K562 (cell line): Measurements from ENCODE around the gene CDCP1. TPM values are rescaled to one million over a fixed set of nuclear protein-coding genes. Genes with fewer than 3 reads are reported as not detected.

Source experiments
- ATAC-seq: fragments of 200-7000 bp; cut with Tn5 transposase; 3 replicates; pipeline ENCODE4 v1.9.1; 2020; ENCODE audit warnings: moderate library complexity
- BruUV-seq: library from RNA; stranded (reverse); fragments of 400-500 nt; replicated peaks from 2 replicates; lab custom pipeline; 2021; lab: Mats Ljungman, UMichigan
- CTCF ChIA-PET: fragments of 300-600 bp; formaldehyde crosslinking; extraction: SDS; loops from one replicate; lab custom pipeline; 2021; ENCODE audit warnings: low intra/inter-chr PET ratio; lab: Yijun Ruan, JAX
- POLR2A ChIA-PET: fragments of 300-600, 350-650 bp; sonication (Branson Sonifier 250); formaldehyde crosslinking; extraction: SDS; loops from one replicate; lab custom pipeline; 2021; ENCODE audit warnings: antibody characterized with exemption, inconsistent platforms; lab: Yijun Ruan, JAX
- DNase-seq, 4 experiments: peaks; one replicate each; pipeline versions ENCODE4 v3.0.0 to v3.0.0-alpha.2; 2011 to 2018; ENCODE audit warnings: low spot score in 3 of 4, mixed read lengths in 3 of 4; ENCODE audit errors: extremely low read depth in 1 of 4
- FAIRE-seq: peaks from 2 replicates; lab custom pipeline; 2011; peaks lifted over from hg19 to GRCh38; lab: Jason Lieb, UNC
- H2AFZ ChIP-seq: 2 replicates; pipeline ENCODE4 v1.6.0; 2011; ENCODE audit warnings: low read depth, low read length, control low read depth, inconsistent platforms
- H3K27ac ChIP-seq: fragments of 200-600 bp; 3 replicates; pipeline ENCODE4 v1.8.0; 2011; ENCODE audit warnings: low read depth, mild to moderate bottlenecking, control low read depth, inconsistent platforms, low read length, moderate library complexity, mixed read lengths; ENCODE audit errors: extremely low read depth
- H3K27me3 ChIP-seq, 2 experiments: fragments of 300-600 bp in 1 of 2; 2 replicates in 1 of 2; 3 replicates in 1 of 2; pipeline versions ENCODE4 v1.6.0 to v1.8.0; 2011; ENCODE audit warnings: inconsistent platforms in 2 of 2, low read length in 2 of 2, mild to moderate bottlenecking in 1 of 2, mixed read lengths in 1 of 2, moderate library complexity in 1 of 2; ENCODE audit not compliant: control insufficient read depth in 2 of 2, insufficient read depth in 2 of 2
- H3K36me3 ChIP-seq: fragments of 300-600 bp; 3 replicates; pipeline ENCODE4 v1.8.0; 2011; ENCODE audit warnings: mild to moderate bottlenecking, low read length, inconsistent platforms; ENCODE audit not compliant: control insufficient read depth, insufficient read depth
- H3K4me1 ChIP-seq, 2 experiments: fragments of 200-600 bp in 1 of 2; replicated peaks in 1 of 2; 2 replicates in 1 of 2; 3 replicates in 1 of 2; pipeline versions ENCODE4 v1.5.1 to v1.8.0; 2011; ENCODE audit warnings: inconsistent platforms in 2 of 2, low read length in 2 of 2, mild to moderate bottlenecking in 1 of 2, mixed read lengths in 1 of 2, moderate library complexity in 1 of 2; ENCODE audit not compliant: control insufficient read depth in 2 of 2, insufficient read depth in 2 of 2
- H3K4me2 ChIP-seq: 2 replicates; pipeline ENCODE4 v1.6.1; 2011; ENCODE audit warnings: low read length, control low read depth, inconsistent platforms, mixed read lengths; ENCODE audit not compliant: insufficient read depth
- H3K4me3 ChIP-seq: fragments of 200-600 bp; sonication (generic), shearing (Covaris generic); 2 replicates; pipeline ENCODE4 v1.5.1; 2016; ENCODE audit warnings: control low read depth, inconsistent platforms
- H3K79me2 ChIP-seq: fragments of 200-600 bp; 3 replicates; pipeline ENCODE4 v1.8.0; 2011; ENCODE audit warnings: low read length, inconsistent platforms; ENCODE audit not compliant: control insufficient read depth, insufficient read depth
- H3K9ac ChIP-seq, 2 experiments: 2 replicates each; pipeline versions ENCODE4 v1.6.0 to v1.6.1; 2011; ENCODE audit warnings: low read depth in 2 of 2, low read length in 2 of 2, control low read depth in 1 of 2, inconsistent platforms in 1 of 2, mild to moderate bottlenecking in 1 of 2, mixed read lengths in 1 of 2; ENCODE audit not compliant: insufficient read depth in 1 of 2
- H3K9me1 ChIP-seq: one replicate; pipeline ENCODE4 v1.6.0; 2011; ENCODE audit warnings: inconsistent platforms, mild to moderate bottlenecking, low read length, moderate library complexity; ENCODE audit not compliant: control insufficient read depth, insufficient read depth
- H3K9me3 ChIP-seq: replicated peaks from 2 replicates; pipeline ENCODE4 v1.5.1; 2011; ENCODE audit warnings: low read depth, low read length, inconsistent platforms; ENCODE audit not compliant: control insufficient read depth, insufficient read depth
- H4K20me1 ChIP-seq: replicated peaks from 2 replicates; pipeline ENCODE4 v1.6.1; 2011; ENCODE audit warnings: low read length, inconsistent platforms, mixed read lengths; ENCODE audit not compliant: control insufficient read depth, insufficient read depth
- CBX8 ChIP-seq: fragments of 200-600 bp; sonication (generic); IDR thresholded peaks from 2 replicates; pipeline ENCODE4 v1.6.1; 2012; ENCODE audit warnings: borderline replicate concordance, mixed run types, low read depth, mild to moderate bottlenecking, moderate library complexity, mixed read lengths, low read length, control low read depth, inconsistent platforms; ENCODE audit not compliant: poor library complexity, severe bottlenecking; ENCODE audit errors: extremely low read depth
- CCNT2 ChIP-seq: IDR thresholded peaks from 2 replicates; pipeline ENCODE4 v1.6.1; 2011; ENCODE audit warnings: borderline replicate concordance, low read depth, mild to moderate bottlenecking, moderate library complexity, mixed read lengths, low read length; ENCODE audit not compliant: insufficient read length; ENCODE audit errors: extremely low read depth
- CREB3 ChIP-seq: fragments of 450-650 bp; conservative IDR thresholded peaks from 2 replicates; pipeline ENCODE4 v1.6.1; 2016; ENCODE audit warnings: missing genetic modification characterization, low read depth, mild to moderate bottlenecking, missing compliant biosample characterization, moderate library complexity
- HDAC2 ChIP-seq: fragments of 450-650 bp; IDR thresholded peaks from 2 replicates; pipeline ENCODE4 v1.6.1; 2016; ENCODE audit warnings: mild to moderate bottlenecking
- HMG20B ChIP-seq: fragments of 250-450 bp; sonication (Bioruptor Pico); IDR thresholded peaks from 2 replicates; pipeline ENCODE4 v1.5.0; 2021; ENCODE audit warnings: mild to moderate bottlenecking
- ID3 ChIP-seq, 2 experiments: fragments of 250-450 bp in 1 of 2; fragments of 450-650 bp in 1 of 2; sonication (Bioruptor Pico) in 1 of 2; IDR thresholded peaks; 2 replicates each; pipeline versions ENCODE4 v1.6.1 to v1.8.0; 2016 to 2021; ENCODE audit warnings: mild to moderate bottlenecking in 2 of 2, moderate library complexity in 2 of 2, missing compliant biosample characterization in 1 of 2, missing genetic modification characterization in 1 of 2
- MEIS2 ChIP-seq: fragments of 450-650 bp; IDR thresholded peaks from 2 replicates; pipeline ENCODE4 v1.6.1; 2014; ENCODE audit warnings: mild to moderate bottlenecking; ENCODE audit not compliant: partially characterized antibody
- MTA1 ChIP-seq: fragments of 450-650 bp; IDR thresholded peaks from 2 replicates; pipeline ENCODE4 v1.6.1; 2017; ENCODE audit warnings: borderline replicate concordance
- NR2C1 ChIP-seq, 2 experiments: fragments of 450-650 bp; IDR thresholded peaks; 2 replicates each; pipeline ENCODE4 v1.6.1; 2017; ENCODE audit warnings: mild to moderate bottlenecking in 2 of 2, antibody characterized with exemption in 1 of 2, inconsistent platforms in 1 of 2, missing compliant biosample characterization in 1 of 2, missing genetic modification characterization in 1 of 2
- PBX2 ChIP-seq, 2 experiments: IDR thresholded peaks in 1 of 2; conservative IDR thresholded peaks in 1 of 2; 2 replicates each; pipeline ENCODE4 v1.6.1; 2016; ENCODE audit warnings: low read depth in 2 of 2, mild to moderate bottlenecking in 1 of 2, missing compliant biosample characterization in 1 of 2, missing genetic modification characterization in 1 of 2, moderate library complexity in 1 of 2
- RCOR1 ChIP-seq, 2 experiments: IDR thresholded peaks; 2 replicates each; pipeline ENCODE4 v1.6.1; 2012; ENCODE audit warnings: low read depth in 2 of 2, low read length in 2 of 2, borderline replicate concordance in 1 of 2, improper control_type of control experiment in 1 of 2
- SIX5 ChIP-seq, 2 experiments: IDR thresholded peaks; 2 replicates each; pipeline ENCODE4 v1.6.1; 2011; ENCODE audit warnings: low read length in 2 of 2, borderline replicate concordance in 1 of 2, low read depth in 1 of 2, mild to moderate bottlenecking in 1 of 2, moderate library complexity in 1 of 2; ENCODE audit not compliant: insufficient read depth in 1 of 2
- THAP7 ChIP-seq: fragments of 250-450 bp; sonication (Bioruptor Pico); IDR thresholded peaks from 2 replicates; pipeline ENCODE4 v1.5.0; 2021
- WGBS: fragments of 100-300 bp; shearing (Covaris generic); methylation state at CpG from one replicate; pipeline ENCODE4 v1.1.6; 2016; ENCODE audit warnings: low coverage, mixed read lengths; ENCODE audit not compliant: insufficient coverage; ENCODE audit errors: missing lambda C conversion rate; 5-methylcytosine and 5-hydroxymethylcytosine counted together
- in situ Hi-C: fragments of 300-500 bp; cut with MboI; formaldehyde crosslinking; loops from 4 replicates; pipeline ENCODE4 v1.15.0; 2018; ENCODE audit warnings: inconsistent platforms, mixed read lengths
- intact Hi-C: fragments of 100-400 bp; cut with micrococcal nuclease; formaldehyde crosslinking; loops from 2 replicates; pipeline ENCODE4 v1.14.2; 2022
- polyA plus RNA-seq, 8 experiments: library from polyadenylated mRNA; depleted of rRNA in 4 of 8; stranded (reverse) in 5 of 8; unstranded in 3 of 8; fragments of >200 nt; fragmentation: Nextera tagmentation in 2 of 8; fragmentation: Illumina TruSeq in 1 of 8; extraction: Ambion mirVana in 2 of 8; extraction: Trizol in 1 of 8; gene quantifications; 2 replicates each; pipeline versions ENCODE4 v1.2.1 to v1.2.3, GENCODE V29; 2011 to 2014; ENCODE audit warnings: inconsistent platforms in 1 of 8, missing spikeins in 1 of 8
- total RNA-seq, 7 experiments: library from RNA; depleted of rRNA in 6 of 7; stranded (reverse); fragments of >200 nt in 6 of 7; fragmentation: Illumina TruSeq in 2 of 7; extraction: Trizol in 2 of 7; gene quantifications; 2 replicates each; pipeline versions ENCODE4 v1.2.1 to v1.2.3, GENCODE V29; 2011 to 2021; ENCODE audit warnings: low replicate concordance in 1 of 7

Gene CDCP1
- total and polyA plus RNA-seq, 9 of the 15 experiments (the other 6 are each of a cell fraction or from before 2014, with no cell fraction given), result 3.9 to 16.4 (median 5.2) TPM

- ChIA-PET POLR2A (interaction anchor here (0.9 to 2.6 kb wide), 2 partner anchors 10 to 103 kb away, joined by 3 to 13 read pairs; no protein-coding TSS in a partner anchor), CTCF (no interaction called here)
- intact Hi-C loops (no loop called here), in situ Hi-C loops (no loop called here)
- ATAC-seq (no peak), FAIRE-seq (no peak), DNase-seq (no peak)
- no TSS peak for BruUV-seq
- Histone ChIP-seq H3K4me3 (no peak overlapping the region), H3K79me2 (no peaks in the 10 kb centered on the region), H3K4me2 (no peak overlapping the region), H3K27ac (peak overlapping the region; percentile 94), H3K4me1 (peaks cover 18 to 53% of the 10 kb centered on the region in 2 experiments), H3K36me3 (no peaks in the 10 kb centered on the region), H4K20me1 (no peaks in the 10 kb centered on the region), H3K9me3 (no peaks in the 10 kb centered on the region), H2AFZ (peak overlapping the region; percentile 76; the same call in 1 of the 2 replicates), H3K9ac (0 out of 4 replicates have a peak overlapping the region, but pooled peaks of 1 of the 2 experiments have one; percentile 82), H3K27me3 (no peaks in the 10 kb centered on the region), H3K9me1 (no peaks in the 10 kb centered on the region)
- WGBS, result 38% methylated on average over 3 of the region's 3 CpGs
- TF ChIP-seq MEIS2, result peak; percentile 73
- TF ChIP-seq RCOR1 (IDR thresholded peaks at IDR 0.05; ENCODE audit: borderline replicate concordance in 1 of 2, low read depth in 2 of 2, low read length in 2 of 2), result peak in 1 of 2 experiments; percentile 74; a peak in 1 of 4 replicates
- TF ChIP-seq HMG20B (CRISPR knock-in tag), result 0 out of 2 replicates have a peak, but pooled peaks have one; percentile 74
- no peak for TF ChIP-seq CBX8
- TF ChIP-seq SIX5 (IDR thresholded peaks at IDR 0.05; ENCODE audit: borderline replicate concordance in 1 of 2, insufficient read depth in 1 of 2, low read depth in 1 of 2, low read length in 2 of 2), result no peak
- peak; percentile 24 for TF ChIP-seq CCNT2
- no peak for TF ChIP-seq NR2C1 (IDR thresholded peaks at IDR 0.05)
- peak; percentile 68 for TF ChIP-seq NR2C1 (tag; IDR thresholded peaks at IDR 0.05)
- no peak for TF ChIP-seq ID3 (CRISPR knock-in tag; IDR thresholded peaks at IDR 0.05)
- peak; percentile 44; the same call in 1 of the 2 replicates for TF ChIP-seq ID3 (tag; IDR thresholded peaks at IDR 0.05)
- peak; percentile 15; the same call in 1 of the 2 replicates for TF ChIP-seq MTA1
- TF ChIP-seq HDAC2, result peak; percentile 36; the same call in 1 of the 2 replicates
- no peak for TF ChIP-seq PBX2 (CRISPR knock-in tag; IDR thresholded peaks at IDR 0.05; ENCODE audit: low read depth)
- TF ChIP-seq PBX2 (tag; conservative IDR thresholded peaks at IDR 0.05; ENCODE audit: low read depth), result 0 out of 2 replicates have a peak, but pooled peaks have one; percentile 31
- TF ChIP-seq THAP7 (CRISPR knock-in tag), result no peak
- TF ChIP-seq CREB3 (tag), result 0 out of 2 replicates have a peak, but pooled peaks have one; percentile 26
Measured at GRCh38 chr3:45066109-45066801, 79.9 kb downstream of the CDCP1 start.
